Measurements from ENCODE around the gene DPP6. TPM values are rescaled to one million over a fixed set of nuclear protein-coding genes. Genes with fewer than 3 reads are reported as not detected.

Gene DPP6
- total RNA-seq, 1 experiment from 2014 or later, result not detected

DNA sequence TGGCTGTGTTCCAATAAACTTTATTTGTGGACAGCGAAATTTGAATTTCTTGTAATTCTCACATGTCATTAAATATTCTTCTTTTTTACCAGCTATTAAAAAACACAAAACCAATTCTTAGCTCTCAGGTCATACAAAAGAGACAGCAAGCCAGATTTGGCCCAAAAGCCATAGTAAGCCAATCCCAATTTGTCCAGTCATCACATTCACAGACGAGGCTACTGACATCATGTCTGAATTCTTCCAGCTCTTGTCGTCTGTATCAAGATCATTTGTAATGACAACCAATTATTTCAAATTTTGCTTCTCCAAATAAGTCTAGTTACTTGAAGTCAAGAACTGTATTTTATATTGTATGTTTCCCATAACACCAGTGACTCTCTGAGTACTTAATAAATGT is 684.2 kb downstream of the DPP6 start:
- no peak for TF ChIP-seq EZH2 (IDR thresholded peaks at IDR 0.05; ENCODE audit: low read depth)
- H3K79me2 ChIP-seq (ENCODE audit: low read depth), result no peaks in the 10 kb centered on the region
- H3K4me3 ChIP-seq, result no peak overlapping the region
- H3K4me1 ChIP-seq (replicated peaks; ENCODE audit: insufficient read depth), result no peaks in the 10 kb centered on the region
- no peaks in the 10 kb centered on the region for H3K9me2 ChIP-seq (ENCODE audit: insufficient read depth)
- POLR2A ChIA-PET (ENCODE audit: unreplicated experiment), result no interaction called here
- no peaks in the 10 kb centered on the region for H3K36me3 ChIP-seq (ENCODE audit: low read depth)
- CTCF ChIA-PET, result no interaction called here
- no peak overlapping the region for H2AFZ ChIP-seq
- H3K27ac ChIP-seq, result no peak overlapping the region
- no peaks in the 10 kb centered on the region for H3F3A ChIP-seq (ENCODE audit: insufficient read depth, low read depth)
- H3K9me3 ChIP-seq (ENCODE audit: insufficient read depth, low read depth), result no peaks in the 10 kb centered on the region
- no peak for DNase-seq
- H3K4me2 ChIP-seq, result no peak overlapping the region
- H4K20me1 ChIP-seq (ENCODE audit: insufficient read depth), result no peaks in the 10 kb centered on the region
- BruUV-seq (replicated peaks), result no TSS peak
- intact Hi-C loops (cut with micrococcal nuclease; ENCODE audit: unreplicated experiment), result no loop called here
- peaks cover 41% of the 10 kb centered on the region for H3K27me3 ChIP-seq (ENCODE audit: insufficient read depth, low read depth)

DNA sequence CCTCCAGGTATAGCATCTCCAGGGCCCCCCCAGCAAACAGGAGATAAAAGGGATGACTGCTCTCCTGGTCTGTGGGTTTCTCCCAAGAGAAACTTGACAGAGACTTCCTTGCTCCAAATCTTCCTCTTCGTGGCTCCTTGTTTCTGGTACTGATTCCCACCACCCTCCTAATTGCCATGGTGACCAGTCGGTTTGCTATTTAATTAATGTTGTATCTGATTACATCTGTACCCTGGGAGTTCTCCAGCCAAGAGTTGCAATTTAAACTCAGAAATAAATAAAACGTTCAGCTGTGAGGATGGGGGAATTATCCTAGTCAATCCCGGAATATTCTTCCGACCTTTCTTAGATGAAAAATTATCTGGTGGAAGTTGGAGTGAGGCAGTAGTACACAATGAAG is 686.0 kb downstream of the DPP6 start:
- POLR2A ChIA-PET (ENCODE audit: unreplicated experiment), result no interaction called here
- Histone ChIP-seq H4K20me1 (ENCODE audit: insufficient read depth) (no peaks in the 10 kb centered on the region), H3K27ac (no peak overlapping the region), H3K79me2 (ENCODE audit: low read depth) (no peaks in the 10 kb centered on the region), H3K4me3 (no peak overlapping the region), H3K4me1 (replicated peaks; ENCODE audit: insufficient read depth) (no peaks in the 10 kb centered on the region), H3K27me3 (ENCODE audit: insufficient read depth, low read depth) (peaks cover 54% of the 10 kb centered on the region), H3K4me2 (no peak overlapping the region), H3K9me3 (ENCODE audit: insufficient read depth, low read depth) (no peaks in the 10 kb centered on the region), H3F3A (ENCODE audit: insufficient read depth, low read depth) (no peaks in the 10 kb centered on the region), H3K9me2 (ENCODE audit: insufficient read depth) (no peaks in the 10 kb centered on the region), H2AFZ (no peak overlapping the region), H3K36me3 (ENCODE audit: low read depth) (no peaks in the 10 kb centered on the region)
- intact Hi-C loops (cut with micrococcal nuclease; ENCODE audit: unreplicated experiment), result no loop called here
- no peak for TF ChIP-seq EZH2 (IDR thresholded peaks at IDR 0.05; ENCODE audit: low read depth)
- TF ChIP-seq, protein P1, sequence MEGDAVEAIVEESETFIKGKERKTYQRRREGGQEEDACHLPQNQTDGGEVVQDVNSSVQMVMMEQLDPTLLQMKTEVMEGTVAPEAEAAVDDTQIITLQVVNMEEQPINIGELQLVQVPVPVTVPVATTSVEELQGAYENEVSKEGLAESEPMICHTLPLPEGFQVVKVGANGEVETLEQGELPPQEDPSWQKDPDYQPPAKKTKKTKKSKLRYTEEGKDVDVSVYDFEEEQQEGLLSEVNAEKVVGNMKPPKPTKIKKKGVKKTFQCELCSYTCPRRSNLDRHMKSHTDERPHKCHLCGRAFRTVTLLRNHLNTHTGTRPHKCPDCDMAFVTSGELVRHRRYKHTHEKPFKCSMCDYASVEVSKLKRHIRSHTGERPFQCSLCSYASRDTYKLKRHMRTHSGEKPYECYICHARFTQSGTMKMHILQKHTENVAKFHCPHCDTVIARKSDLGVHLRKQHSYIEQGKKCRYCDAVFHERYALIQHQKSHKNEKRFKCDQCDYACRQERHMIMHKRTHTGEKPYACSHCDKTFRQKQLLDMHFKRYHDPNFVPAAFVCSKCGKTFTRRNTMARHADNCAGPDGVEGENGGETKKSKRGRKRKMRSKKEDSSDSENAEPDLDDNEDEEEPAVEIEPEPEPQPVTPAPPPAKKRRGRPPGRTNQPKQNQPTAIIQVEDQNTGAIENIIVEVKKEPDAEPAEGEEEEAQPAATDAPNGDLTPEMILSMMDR (conservative IDR thresholded peaks at IDR 0.05), result no peak
- no TSS peak for BruUV-seq (replicated peaks)
- no peak for DNase-seq
- CTCF ChIA-PET, result no interaction called here

DNA sequence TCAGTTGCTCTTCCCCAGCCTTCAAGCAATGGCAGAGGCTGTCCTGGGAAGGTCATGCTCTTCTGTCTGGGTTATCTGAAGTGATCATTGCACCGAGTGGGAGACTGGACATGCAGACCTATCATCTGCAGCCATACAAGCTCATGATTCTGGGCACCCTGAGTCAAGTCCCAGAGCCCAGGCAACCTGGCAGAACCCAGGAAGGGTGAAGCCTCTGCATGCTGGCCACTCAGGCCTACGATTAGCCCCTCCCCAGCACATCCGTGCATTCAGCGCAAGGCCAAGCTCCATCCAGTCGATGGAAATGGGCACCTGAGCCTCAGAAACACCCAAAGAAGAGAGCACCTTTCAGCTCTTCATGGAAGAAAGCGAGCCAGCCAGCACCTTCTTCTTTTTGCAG is 688.9 kb downstream of the DPP6 start:
- H2AFZ ChIP-seq, result no peak overlapping the region
- ChIA-PET POLR2A (ENCODE audit: unreplicated experiment) (no interaction called here), CTCF (no interaction called here)
- H3K4me3 ChIP-seq, result no peak overlapping the region
- H3K27me3 ChIP-seq (ENCODE audit: insufficient read depth, low read depth), result peaks cover 76% of the 10 kb centered on the region
- no TSS peak for BruUV-seq (replicated peaks)
- no peaks in the 10 kb centered on the region for H4K20me1 ChIP-seq (ENCODE audit: insufficient read depth)
- DNase-seq, result no peak
- no peak overlapping the region for H3K4me2 ChIP-seq
- no peak overlapping the region for H3K27ac ChIP-seq
- H3K9me2 ChIP-seq (ENCODE audit: insufficient read depth), result no peaks in the 10 kb centered on the region
- H3K9me3 ChIP-seq (ENCODE audit: insufficient read depth, low read depth), result no peaks in the 10 kb centered on the region
- H3K36me3 ChIP-seq (ENCODE audit: low read depth), result no peaks in the 10 kb centered on the region
- no peaks in the 10 kb centered on the region for H3F3A ChIP-seq (ENCODE audit: insufficient read depth, low read depth)
- TF ChIP-seq, protein P1 (conservative IDR thresholded peaks at IDR 0.05), result no peak
- TF ChIP-seq EZH2 (IDR thresholded peaks at IDR 0.05; ENCODE audit: low read depth), result no peak
- no peaks in the 10 kb centered on the region for H3K4me1 ChIP-seq (replicated peaks; ENCODE audit: insufficient read depth)
- intact Hi-C loops (cut with micrococcal nuclease; ENCODE audit: unreplicated experiment), result no loop called here
- H3K79me2 ChIP-seq (ENCODE audit: low read depth), result no peaks in the 10 kb centered on the region

DNA sequence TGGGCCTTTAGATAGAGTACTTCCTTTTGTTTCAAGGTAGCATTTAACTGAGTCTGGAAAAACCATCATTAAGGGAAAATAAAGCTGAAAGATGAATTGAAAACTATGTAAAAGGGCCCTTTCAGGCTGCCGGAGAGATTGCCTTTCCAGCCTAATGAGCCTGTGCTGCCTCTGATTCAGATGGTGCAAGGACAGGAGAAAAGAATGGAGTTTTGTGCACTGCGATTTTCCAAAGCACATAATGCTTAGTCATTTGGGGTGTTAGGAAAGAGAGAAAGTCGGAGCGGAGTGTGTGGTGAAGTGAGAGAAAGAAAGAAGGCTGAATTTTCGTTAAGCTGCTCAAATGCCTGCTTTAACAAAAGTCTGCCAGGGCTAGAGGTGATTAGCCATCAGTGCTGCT is 691.0 kb downstream of the DPP6 start:
- H4K20me1 ChIP-seq (ENCODE audit: insufficient read depth), result no peaks in the 10 kb centered on the region
- no peak overlapping the region for H3K27ac ChIP-seq
- H3K4me1 ChIP-seq (replicated peaks; ENCODE audit: insufficient read depth), result no peaks in the 10 kb centered on the region
- DNase-seq, result no peak
- no peak overlapping the region for H3K4me3 ChIP-seq
- intact Hi-C loops (cut with micrococcal nuclease; ENCODE audit: unreplicated experiment), result no loop called here
- no peak overlapping the region for H2AFZ ChIP-seq
- ChIA-PET CTCF (no interaction called here), POLR2A (ENCODE audit: unreplicated experiment) (no interaction called here)
- TF ChIP-seq, protein P1 (conservative IDR thresholded peaks at IDR 0.05), result no peak
- no peak for TF ChIP-seq EZH2 (IDR thresholded peaks at IDR 0.05; ENCODE audit: low read depth)
- H3K4me2 ChIP-seq, result no peak overlapping the region
- no peaks in the 10 kb centered on the region for H3K9me3 ChIP-seq (ENCODE audit: insufficient read depth, low read depth)
- H3K79me2 ChIP-seq (ENCODE audit: low read depth), result no peaks in the 10 kb centered on the region
- peaks cover 89% of the 10 kb centered on the region for H3K27me3 ChIP-seq (ENCODE audit: insufficient read depth, low read depth)
- no TSS peak for BruUV-seq (replicated peaks)
- no peaks in the 10 kb centered on the region for H3K9me2 ChIP-seq (ENCODE audit: insufficient read depth)
- no peaks in the 10 kb centered on the region for H3F3A ChIP-seq (ENCODE audit: insufficient read depth, low read depth)
- H3K36me3 ChIP-seq (ENCODE audit: low read depth), result no peaks in the 10 kb centered on the region
